Measurements from ENCODE around the gene RAB11A. TPM values are rescaled to one million over a fixed set of nuclear protein-coding genes. Genes with fewer than 3 reads are reported as not detected.

The RAB11A gene
- total RNA-seq, 4 donors from 2014 or later, result 25.5 to 322 (median 134) TPM

- TF ChIP-seq POLR2A (IDR thresholded peaks at IDR 0.05), result no peak
- no peak for TF ChIP-seq CTCF (IDR thresholded peaks at IDR 0.05)
- TF ChIP-seq EP300 (IDR thresholded peaks at IDR 0.05; ENCODE audit: low read depth), result no peak
- no peak for TF ChIP-seq POLR2AphosphoS5 (IDR thresholded peaks at IDR 0.05)
- intact Hi-C loops (cut with DNase I; ENCODE audit: low total_unique reads) (no loop called here), in situ Hi-C loops (cut with MboI; ENCODE audit: low pct_ligation_motif_present in 1 of 4, low pct_unique_long_range_greater_than_20kb in 1 of 4, low sequenced_read_pairs in 3 of 4) (no loop called here)
- Histone ChIP-seq H3K27ac (peak overlapping the region in 1 of 4 donors; percentile 41), H3K4me3 (no peak overlapping the region), H3K4me1 (peaks cover 0 to 12% (median 7%) of the 10 kb centered on the region in 4 donors), H3K36me3 (no peaks in the 10 kb centered on the region), H3K27me3 (no peaks in the 10 kb centered on the region), H3K9me3 (no peaks in the 10 kb centered on the region)
- DNase-seq, result no peak
These were observed 21.3 kb upstream of the RAB11A start for GRCh38 chr15:65847989-65848388.

- peaks cover 0 to 12% (median 7%) of the 10 kb centered on the region in 4 donors for H3K4me1 ChIP-seq
- no peaks in the 10 kb centered on the region for H3K27me3 ChIP-seq
- no peak overlapping the region for H3K27ac ChIP-seq
- in situ Hi-C loops (cut with MboI; ENCODE audit: low pct_ligation_motif_present in 1 of 4, low pct_unique_long_range_greater_than_20kb in 1 of 4, low sequenced_read_pairs in 3 of 4), result loop anchor here (10.0 to 25.0 kb wide), 3 partner anchors 207 to 217 kb away; no protein-coding TSS in a partner anchor
- no peak for TF ChIP-seq CTCF (IDR thresholded peaks at IDR 0.05)
- no peak for TF ChIP-seq POLR2A (IDR thresholded peaks at IDR 0.05)
- no peak for TF ChIP-seq POLR2AphosphoS5 (IDR thresholded peaks at IDR 0.05)
- TF ChIP-seq EP300 (IDR thresholded peaks at IDR 0.05; ENCODE audit: low read depth), result no peak
- WGBS, 2 donors (ENCODE audit: low coverage in 1 of 2), result 95% methylated on average over 5 of the region's 5 CpGs; no CpG with 5 or more reads in 1 of the 2 donors
- no peak overlapping the region for H3K4me3 ChIP-seq
- no peaks in the 10 kb centered on the region for H3K36me3 ChIP-seq
- DNase-seq, result no peak
- H3K9me3 ChIP-seq, result no peaks in the 10 kb centered on the region
- intact Hi-C loops (cut with DNase I; ENCODE audit: low total_unique reads), result loop anchor here (10.0 kb wide), 1 partner anchor 207 kb away; no protein-coding TSS in a partner anchor
These were observed 17.3 kb upstream of the RAB11A start for GRCh38 chr15:65851981-65852380.

GRCh38 chr15:65856821-65857455, 12.4 kb upstream of the RAB11A start:
- no peaks in the 10 kb centered on the region for H3K27me3 ChIP-seq
- no peaks in the 10 kb centered on the region for H3K9me3 ChIP-seq
- TF ChIP-seq EP300 (IDR thresholded peaks at IDR 0.05; ENCODE audit: low read depth) (no peak), POLR2A (IDR thresholded peaks at IDR 0.05) (no peak), CTCF (IDR thresholded peaks at IDR 0.05) (peak; percentile 83 to 93 (median 87))
- in situ Hi-C loops (cut with MboI; ENCODE audit: low pct_ligation_motif_present in 1 of 4, low pct_unique_long_range_greater_than_20kb in 1 of 4, low sequenced_read_pairs in 3 of 4), result loop anchor here (10.0 to 25.0 kb wide), 3 partner anchors 212 to 222 kb away; no protein-coding TSS in a partner anchor
- intact Hi-C loops (cut with DNase I; ENCODE audit: low total_unique reads), result loop anchor here (10.0 kb wide), 1 partner anchor 212 kb away; no protein-coding TSS in a partner anchor
- no peaks in the 10 kb centered on the region for H3K4me1 ChIP-seq
- DNase-seq, result peak; percentile 81
- H3K36me3 ChIP-seq, result no peaks in the 10 kb centered on the region
- WGBS, 2 donors (ENCODE audit: low coverage in 1 of 2), result 35 to 63% methylated on average over 7 to 12 of the region's 12 CpGs
- no peak overlapping the region for H3K27ac ChIP-seq
- H3K4me3 ChIP-seq, result no peak overlapping the region

- DNase-seq, result no peak
- Histone ChIP-seq H3K4me3 (no peak overlapping the region), H3K27ac (no peak overlapping the region), H3K9me3 (no peaks in the 10 kb centered on the region), H3K36me3 (no peaks in the 10 kb centered on the region), H3K4me1 (peaks cover 0 to 3% (median 0%) of the 10 kb centered on the region in 4 donors), H3K27me3 (no peaks in the 10 kb centered on the region)
- WGBS, 2 donors (ENCODE audit: low coverage in 1 of 2), result 67 to 79% methylated on average over 1 to 5 of the region's 5 CpGs
- intact Hi-C loops (cut with DNase I; ENCODE audit: low total_unique reads) (loop anchor here (10.0 kb wide), 1 partner anchor 213 kb away; no protein-coding TSS in a partner anchor), in situ Hi-C loops (cut with MboI; ENCODE audit: low pct_ligation_motif_present in 1 of 4, low pct_unique_long_range_greater_than_20kb in 1 of 4, low sequenced_read_pairs in 3 of 4) (loop anchor here (10.0 to 25.0 kb wide), 3 partner anchors 213 to 223 kb away; no protein-coding TSS in a partner anchor)
- no peak for TF ChIP-seq POLR2AphosphoS5 (IDR thresholded peaks at IDR 0.05)
These were observed 11.4 kb upstream of the RAB11A start for GRCh38 chr15:65857718-65858402.

Data from transverse colon (tissue), 4 donors.